C4-2B (cell line): ENCODE results near the gene PARD3.
"Not testable (repeated sequence)": the region's sequence is repeated elsewhere in the genome, so short reads cannot be mapped to it uniquely, and the experiment has no call there.

ENCODE experiments used
- H3K27ac ChIP-seq: fragments of 450-650 bp; 2 replicates; pipeline ENCODE4 v1.5.1; 2017
- ZFX ChIP-seq: fragments of 450-650 bp; IDR thresholded peaks from 2 replicates; pipeline ENCODE4 v1.6.1; 2017
- TF ChIP-seq, protein P1 (sequence below): fragments of 450-650 bp; conservative IDR thresholded peaks from 2 replicates; pipeline ENCODE4 v1.5.1; 2017; ENCODE audit warnings: mild to moderate bottlenecking

PARD3 gene

DNA sequence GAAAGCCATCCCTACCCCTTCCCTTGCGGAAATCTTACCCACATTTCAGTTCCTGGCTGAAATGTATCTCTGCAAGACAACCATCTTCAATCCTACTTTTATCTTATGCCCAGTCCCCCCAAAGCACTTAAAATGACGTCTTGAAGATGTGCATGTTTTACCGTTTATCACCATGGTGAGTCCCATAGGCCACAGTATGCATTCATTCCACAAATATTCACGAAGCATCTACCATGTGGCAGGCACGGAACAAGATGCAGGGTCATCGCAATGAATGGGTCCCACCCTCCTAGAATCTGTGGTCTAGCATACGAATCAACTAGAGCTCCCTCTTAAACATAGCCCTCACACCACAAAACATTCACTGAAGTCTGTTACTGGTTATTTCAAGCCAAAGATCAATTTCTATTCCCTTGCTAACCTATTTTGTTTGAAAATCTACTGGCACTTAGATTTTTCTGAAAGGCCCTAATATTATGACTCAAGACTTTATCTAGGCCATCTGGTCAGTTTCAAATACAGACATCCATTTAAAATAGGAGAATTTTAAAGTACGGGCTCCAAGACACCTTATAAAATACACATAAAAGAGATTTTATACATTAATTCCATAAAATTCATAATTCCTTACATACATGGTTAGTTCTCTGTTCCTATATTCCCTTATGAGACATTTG, 99.4 kb downstream of the PARD3 start:
- TF ChIP-seq, protein P1, sequence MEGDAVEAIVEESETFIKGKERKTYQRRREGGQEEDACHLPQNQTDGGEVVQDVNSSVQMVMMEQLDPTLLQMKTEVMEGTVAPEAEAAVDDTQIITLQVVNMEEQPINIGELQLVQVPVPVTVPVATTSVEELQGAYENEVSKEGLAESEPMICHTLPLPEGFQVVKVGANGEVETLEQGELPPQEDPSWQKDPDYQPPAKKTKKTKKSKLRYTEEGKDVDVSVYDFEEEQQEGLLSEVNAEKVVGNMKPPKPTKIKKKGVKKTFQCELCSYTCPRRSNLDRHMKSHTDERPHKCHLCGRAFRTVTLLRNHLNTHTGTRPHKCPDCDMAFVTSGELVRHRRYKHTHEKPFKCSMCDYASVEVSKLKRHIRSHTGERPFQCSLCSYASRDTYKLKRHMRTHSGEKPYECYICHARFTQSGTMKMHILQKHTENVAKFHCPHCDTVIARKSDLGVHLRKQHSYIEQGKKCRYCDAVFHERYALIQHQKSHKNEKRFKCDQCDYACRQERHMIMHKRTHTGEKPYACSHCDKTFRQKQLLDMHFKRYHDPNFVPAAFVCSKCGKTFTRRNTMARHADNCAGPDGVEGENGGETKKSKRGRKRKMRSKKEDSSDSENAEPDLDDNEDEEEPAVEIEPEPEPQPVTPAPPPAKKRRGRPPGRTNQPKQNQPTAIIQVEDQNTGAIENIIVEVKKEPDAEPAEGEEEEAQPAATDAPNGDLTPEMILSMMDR = no peak
- no peak for TF ChIP-seq ZFX

DNA sequence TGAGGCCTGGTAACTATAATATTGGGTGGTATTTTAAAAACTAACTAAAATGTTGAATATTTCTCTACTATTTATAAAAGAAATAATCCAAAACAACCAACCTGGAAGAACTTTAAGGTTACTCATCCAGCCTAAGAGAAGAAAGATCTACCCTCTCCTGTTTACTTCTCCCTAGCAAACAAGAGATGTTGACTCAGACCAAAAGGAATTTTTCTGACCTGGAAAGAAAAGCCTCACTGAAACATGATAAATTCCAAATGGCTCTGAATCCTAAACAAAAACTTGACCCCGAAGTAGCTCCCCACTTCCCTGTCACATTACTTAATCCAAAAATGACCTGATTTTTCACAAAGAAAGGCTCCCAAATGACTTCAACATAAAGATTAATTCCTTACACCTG, 101.2 kb downstream of the PARD3 start:
- H3K27ac ChIP-seq = no peak overlapping the region
- TF ChIP-seq, protein P1 = no peak
- no peak for TF ChIP-seq ZFX

More for the DNA sequence above, 99.4 kb downstream of the PARD3 start:
- H3K27ac ChIP-seq = no peak overlapping the region

DNA sequence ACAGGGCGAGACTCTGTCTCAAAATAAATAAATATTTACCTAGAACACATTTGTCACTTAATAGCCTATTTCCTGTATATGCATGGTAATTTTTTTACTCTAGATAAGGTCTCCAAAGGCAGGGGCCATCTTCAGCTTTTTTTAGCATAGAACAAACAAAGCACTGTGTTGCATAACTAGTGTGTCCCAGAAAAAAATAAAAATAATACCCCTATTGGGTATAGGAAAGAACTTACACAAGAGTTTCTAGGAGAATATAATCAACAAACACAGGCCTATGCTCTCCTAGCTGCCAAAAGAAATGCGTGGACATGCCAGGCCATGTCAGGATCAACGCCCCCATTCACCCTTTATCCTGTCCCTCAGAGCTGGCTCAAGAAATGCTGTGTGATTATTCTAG, 103.6 kb downstream of the PARD3 start:
- no peak overlapping the region; the same call in 1 of the 2 replicates for H3K27ac ChIP-seq

DNA sequence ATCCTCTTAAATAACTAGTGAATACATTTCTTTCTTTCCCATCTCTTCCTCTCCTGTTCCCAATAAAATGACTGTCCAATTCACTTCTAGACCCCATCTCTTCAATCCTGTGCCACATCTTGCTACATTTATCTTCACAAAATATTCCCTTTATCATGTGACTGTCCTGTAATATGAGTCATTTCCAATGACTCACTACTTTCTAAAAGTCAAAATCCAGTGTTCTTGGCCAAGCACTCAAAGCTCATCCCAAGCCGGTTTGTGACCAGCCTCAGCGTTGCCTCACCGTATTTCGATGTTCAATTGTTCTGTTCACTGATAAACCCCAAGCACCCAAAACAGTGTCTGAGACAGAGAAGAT, 104.7 kb downstream of the PARD3 start:
- H3K27ac ChIP-seq = no peak overlapping the region
- TF ChIP-seq, protein P1 = no peak
- no peak for TF ChIP-seq ZFX

More for the DNA sequence above, 103.6 kb downstream of the PARD3 start:
- TF ChIP-seq, protein P1 = no peak
- no peak for TF ChIP-seq ZFX

DNA sequence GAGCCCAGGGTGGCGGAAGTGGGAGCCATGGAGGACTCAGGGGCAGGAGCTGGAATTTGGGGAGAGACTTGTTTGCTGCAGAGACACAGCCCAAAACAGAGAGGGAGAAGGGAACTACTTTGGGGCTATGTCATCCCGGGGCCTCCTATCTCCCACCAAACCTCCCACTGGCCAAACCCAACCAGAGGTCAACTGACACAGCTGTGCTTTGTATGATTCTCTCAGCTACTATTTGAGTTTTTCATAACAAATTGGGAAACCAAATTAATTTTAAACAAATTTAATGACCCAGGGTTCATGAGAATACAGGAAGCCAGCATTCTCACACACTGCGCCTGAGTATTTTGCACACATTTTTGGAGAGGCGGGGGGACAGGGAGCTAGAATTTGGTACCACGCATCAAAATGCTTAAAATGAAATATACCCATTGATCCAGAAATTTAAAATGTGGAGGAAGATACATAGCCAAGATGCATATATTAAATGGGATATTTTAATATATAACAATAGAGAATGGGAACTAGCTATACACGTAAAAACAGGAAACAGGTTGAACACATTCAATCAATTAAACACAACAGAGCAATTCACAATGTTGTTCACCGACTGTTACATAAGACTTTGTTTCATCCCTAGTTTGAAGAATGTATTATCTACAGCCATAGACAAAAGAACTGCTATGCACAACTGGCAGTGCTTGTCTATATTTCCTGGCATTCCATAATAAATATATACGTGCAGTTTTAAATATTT, 105.3 kb downstream of the PARD3 start:
- no peak overlapping the region for H3K27ac ChIP-seq
- no peak for TF ChIP-seq ZFX
- TF ChIP-seq, protein P1 = no peak

DNA sequence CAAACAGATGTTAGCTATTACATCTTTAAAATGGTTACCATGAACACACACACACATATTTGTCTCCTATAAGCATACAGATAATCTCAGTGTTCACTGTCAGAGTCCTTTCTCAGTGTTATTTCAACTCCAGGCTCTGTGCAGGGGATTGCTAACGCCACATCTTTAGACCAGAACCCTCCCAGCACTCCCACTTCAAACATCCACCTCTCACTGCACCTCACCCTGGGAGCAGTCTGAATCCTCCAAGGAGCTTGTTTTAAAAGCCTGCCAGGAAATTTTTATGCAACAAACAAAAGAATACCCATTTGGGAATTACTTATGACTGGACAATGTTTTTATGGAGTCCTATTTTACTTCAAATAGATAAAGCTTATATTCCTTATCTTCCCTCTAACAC, 107.4 kb downstream of the PARD3 start:
- TF ChIP-seq ZFX = no peak
- TF ChIP-seq, protein P1 = no peak
- H3K27ac ChIP-seq = no peak overlapping the region

DNA sequence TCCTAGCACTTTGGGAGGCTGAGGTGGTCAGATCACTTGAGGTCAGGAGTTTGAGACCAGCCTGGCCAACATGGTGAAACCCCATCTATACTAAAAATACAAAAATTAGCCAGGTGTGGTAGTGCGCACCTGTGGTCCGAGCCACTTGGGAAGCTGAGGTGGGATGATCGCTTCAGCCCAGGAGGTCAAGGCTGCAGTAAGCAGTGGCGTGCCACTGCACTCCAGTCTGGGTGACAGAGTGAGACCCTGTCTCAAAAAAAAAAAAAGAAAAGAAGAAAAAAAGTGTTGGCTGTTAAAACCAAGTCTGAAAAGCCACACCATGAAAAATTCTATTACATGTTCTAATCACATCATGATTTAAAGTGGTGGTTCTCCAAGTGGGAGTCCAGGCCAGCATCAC, 108.1 kb downstream of the PARD3 start:
- not testable (repeated sequence) for H3K27ac ChIP-seq

DNA sequence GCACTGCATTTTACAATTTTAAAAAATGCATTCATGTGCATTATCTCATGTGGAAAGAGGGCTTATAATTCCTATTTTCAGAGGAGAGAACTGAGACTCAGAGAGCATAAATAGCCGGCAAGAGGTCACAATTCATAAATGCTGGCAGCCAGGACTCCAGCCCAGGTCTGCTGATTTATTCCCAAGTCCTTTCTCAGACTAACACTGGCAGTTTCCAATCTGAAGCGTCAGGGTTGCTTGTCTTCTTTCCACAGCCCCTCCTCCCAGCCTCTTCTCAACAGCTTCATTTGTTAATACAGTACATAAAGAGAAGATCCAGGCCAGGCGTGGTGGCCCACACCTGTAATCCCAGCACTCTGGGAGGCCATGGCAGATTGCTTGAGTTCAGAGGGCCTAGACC, 108.9 kb downstream of the PARD3 start:
- TF ChIP-seq, protein P1 = no peak
- no peak for TF ChIP-seq ZFX
- no peak overlapping the region for H3K27ac ChIP-seq
